ENCODE measurements around the gene TSPAN1.

DNA sequence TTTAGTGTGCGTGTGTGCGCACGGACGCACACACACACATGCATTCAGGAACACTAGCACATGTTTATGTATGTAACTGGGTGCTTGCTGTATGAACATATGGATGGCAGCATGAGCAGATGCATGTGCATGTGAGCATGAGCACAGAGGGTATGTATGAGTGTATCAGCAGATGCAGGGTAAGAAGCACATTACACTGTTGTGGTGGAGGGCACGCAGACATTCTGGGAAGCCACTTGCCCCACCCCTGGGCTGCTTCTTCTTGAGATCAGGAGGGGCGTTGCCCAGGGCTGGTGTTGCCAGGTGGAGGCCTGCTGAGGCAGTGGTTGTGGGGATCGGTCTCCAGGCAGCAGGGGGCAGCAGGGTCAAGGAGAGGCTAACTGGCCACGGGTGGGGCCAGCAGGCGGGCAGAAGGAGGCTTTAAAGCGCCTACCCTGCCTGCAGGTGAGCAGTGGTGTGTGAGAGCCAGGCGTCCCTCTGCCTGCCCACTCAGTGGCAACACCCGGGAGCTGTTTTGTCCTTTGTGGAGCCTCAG, 5.3 kb downstream of the TSPAN1 start:
- no peak for TF ChIP-seq SIN3A (IDR thresholded peaks at IDR 0.05; ENCODE audit: borderline replicate concordance, insufficient read depth, low read length)
- TF ChIP-seq, protein P1, sequence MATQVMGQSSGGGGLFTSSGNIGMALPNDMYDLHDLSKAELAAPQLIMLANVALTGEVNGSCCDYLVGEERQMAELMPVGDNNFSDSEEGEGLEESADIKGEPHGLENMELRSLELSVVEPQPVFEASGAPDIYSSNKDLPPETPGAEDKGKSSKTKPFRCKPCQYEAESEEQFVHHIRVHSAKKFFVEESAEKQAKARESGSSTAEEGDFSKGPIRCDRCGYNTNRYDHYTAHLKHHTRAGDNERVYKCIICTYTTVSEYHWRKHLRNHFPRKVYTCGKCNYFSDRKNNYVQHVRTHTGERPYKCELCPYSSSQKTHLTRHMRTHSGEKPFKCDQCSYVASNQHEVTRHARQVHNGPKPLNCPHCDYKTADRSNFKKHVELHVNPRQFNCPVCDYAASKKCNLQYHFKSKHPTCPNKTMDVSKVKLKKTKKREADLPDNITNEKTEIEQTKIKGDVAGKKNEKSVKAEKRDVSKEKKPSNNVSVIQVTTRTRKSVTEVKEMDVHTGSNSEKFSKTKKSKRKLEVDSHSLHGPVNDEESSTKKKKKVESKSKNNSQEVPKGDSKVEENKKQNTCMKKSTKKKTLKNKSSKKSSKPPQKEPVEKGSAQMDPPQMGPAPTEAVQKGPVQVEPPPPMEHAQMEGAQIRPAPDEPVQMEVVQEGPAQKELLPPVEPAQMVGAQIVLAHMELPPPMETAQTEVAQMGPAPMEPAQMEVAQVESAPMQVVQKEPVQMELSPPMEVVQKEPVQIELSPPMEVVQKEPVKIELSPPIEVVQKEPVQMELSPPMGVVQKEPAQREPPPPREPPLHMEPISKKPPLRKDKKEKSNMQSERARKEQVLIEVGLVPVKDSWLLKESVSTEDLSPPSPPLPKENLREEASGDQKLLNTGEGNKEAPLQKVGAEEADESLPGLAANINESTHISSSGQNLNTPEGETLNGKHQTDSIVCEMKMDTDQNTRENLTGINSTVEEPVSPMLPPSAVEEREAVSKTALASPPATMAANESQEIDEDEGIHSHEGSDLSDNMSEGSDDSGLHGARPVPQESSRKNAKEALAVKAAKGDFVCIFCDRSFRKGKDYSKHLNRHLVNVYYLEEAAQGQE (IDR thresholded peaks at IDR 0.05; ENCODE audit: insufficient read depth in 1 of 2, low read depth in 2 of 2, low read length in 2 of 2) = no peak
- no peak for TF ChIP-seq POLR2AphosphoS5 (IDR thresholded peaks at IDR 0.05; ENCODE audit: low read depth, low read length)
